HG02943 (cell line): ENCODE results near the gene PKLR.
A peak's percentile ranks its signal among the peaks of the same experiment; 100 is the strongest.
"Not testable (repeated sequence)": the region's sequence is repeated elsewhere in the genome, so short reads cannot be mapped to it uniquely, and the experiment has no call there.

Experiments used
- ATAC-seq: cut with Tn5 transposase; IDR thresholded peaks from one replicate; pipeline ENCODE4 v1.9.1; 2021; ENCODE audit warnings: mild to moderate bottlenecking, low read depth, moderate library complexity; ENCODE audit not compliant: unreplicated experiment

The PKLR gene

DNA sequence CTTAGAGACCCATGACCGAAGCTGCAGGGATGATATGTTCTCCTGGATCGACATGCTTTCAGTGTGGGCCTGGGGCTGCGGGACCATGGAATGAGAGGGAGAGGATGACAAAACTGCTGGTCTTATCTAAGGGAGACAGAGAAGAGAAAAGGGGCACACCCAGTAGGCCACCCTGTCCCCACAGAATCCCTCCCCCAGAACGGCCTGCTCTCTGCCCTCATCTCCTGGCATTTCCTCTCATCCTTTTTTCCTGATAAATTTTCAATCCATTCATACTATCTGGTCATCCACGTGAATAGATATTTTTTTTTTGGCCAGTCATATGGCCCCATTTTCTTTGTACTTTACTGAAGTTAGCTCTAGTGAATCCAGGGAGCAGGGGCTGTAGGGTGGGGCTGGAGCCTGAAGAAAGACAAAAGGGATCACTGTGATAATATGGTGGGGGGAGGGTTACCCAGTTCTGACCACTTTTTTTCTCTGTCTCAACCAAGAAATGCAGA, at the start of gene PKLR:
TSS of gene PKLR (minus strand) at position 97 of the 500 bp plus-strand sequence. CDS start at position 54, 43 bp downstream.
- no peak for ATAC-seq

DNA sequence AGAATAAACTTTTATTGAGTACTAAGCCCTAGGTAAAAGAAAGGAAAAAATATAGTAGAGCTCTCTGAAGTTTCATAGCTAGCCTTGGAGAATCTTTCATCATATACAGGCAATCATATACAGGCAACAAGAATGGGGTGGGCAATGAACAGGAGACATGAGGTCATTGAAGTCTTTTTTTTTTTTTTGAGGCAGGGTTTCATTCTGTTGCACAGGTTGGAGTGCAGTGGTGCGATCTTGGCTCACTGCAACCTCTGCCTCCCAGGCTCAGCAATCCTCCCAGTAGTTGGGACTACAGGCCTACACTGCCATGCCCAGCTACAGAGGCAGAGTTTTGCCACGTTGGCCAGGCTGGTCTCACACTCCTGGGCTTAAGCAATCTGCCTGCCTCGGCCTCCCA, 41.6 kb upstream of the PKLR start:
- no peak for ATAC-seq

DNA sequence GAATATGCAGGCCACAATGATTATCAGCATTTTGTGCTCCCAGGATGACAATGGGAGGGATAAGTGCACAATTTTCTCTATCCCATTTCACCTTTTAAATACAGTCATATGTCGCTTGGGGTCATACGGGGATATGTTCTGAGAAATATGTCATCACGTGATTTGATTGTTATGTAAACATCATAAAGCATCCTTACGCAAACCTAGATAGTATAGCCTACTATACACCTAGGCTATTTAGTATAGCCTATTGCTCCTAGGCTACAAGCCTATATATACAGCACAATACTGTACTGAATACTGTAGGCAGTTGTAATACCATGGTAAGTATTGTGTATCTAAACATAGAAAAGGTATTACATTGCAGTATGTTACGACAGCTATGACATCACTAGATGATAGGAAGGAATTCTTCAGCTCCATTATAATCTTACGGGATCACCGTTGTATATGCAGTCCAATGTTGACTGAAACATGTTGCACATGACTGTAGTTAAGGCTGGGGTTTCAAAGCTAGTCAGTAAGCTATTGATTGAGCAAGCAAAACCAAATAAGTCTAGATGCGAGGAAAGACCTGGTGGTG, 38.4 kb upstream of the PKLR start:
- no peak for ATAC-seq

DNA sequence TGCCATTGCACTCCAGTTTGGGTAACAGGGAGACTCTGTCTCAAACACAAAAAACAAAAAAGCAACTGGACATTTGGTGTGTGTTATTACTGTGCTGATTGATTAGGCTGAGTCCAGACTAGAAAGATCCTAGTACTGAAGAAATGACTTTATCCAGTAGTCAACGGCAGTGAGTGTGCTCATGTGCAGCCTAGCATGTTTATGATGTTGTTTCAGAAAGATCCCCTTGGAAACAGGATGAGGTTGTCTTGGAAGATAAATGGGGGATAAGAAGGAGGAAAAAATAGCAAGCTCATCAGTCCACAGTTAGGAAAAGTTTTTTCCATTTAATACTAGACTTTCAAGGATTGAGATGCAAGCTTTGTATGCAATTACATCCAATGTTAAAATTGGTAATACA, 33.7 kb upstream of the PKLR start:
- ATAC-seq: no peak

DNA sequence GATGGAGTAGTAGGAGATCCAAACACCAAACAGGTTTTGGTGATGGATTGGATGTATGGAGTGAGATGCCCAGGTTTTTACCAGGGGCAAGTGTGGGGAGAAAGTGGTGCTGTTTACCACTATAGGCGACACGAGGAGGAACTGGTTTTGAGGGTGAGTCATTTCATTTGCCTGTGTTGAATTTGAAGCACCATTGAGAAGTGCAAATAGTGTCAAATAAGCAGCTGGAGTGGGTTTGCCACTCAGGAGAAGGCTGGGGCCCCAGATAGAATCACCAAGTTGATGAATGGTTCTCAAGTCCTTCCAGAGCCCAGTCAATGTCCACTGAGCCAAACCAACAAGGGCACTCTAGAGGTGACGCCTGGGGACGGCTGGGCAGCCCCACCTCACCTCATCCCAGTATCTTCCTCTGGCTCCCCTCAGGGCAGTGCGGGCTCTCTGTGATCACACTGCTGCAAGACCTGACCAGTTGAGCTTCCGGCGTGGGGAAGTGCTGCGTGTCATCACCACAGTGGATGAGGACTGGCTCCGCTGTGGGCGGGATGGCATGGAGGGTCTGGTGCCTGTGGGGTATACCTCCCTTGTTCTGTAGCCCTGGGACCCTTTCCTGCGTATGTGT, 28.9 kb upstream of the PKLR start:
- no peak for ATAC-seq

DNA sequence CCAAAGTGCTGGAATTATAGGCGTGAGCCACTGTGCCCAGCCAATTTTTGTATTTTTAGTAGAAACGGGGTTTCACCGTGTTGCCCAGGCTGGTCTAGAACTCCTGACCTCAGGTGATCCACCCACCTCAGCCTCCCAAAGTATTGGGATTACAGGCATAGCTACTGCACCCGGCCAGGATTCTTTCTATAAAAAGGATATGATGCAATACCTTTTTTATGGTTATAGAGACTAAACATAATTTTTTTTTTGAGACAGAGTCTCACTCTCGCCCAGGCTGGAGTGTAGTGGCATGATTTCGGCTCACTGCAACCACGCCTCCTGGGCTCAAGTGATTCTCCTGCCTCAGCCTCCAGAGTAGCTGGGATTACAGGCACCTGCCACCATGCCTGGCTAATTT, 27.6 kb upstream of the PKLR start:
- not testable (repeated sequence) for ATAC-seq

DNA sequence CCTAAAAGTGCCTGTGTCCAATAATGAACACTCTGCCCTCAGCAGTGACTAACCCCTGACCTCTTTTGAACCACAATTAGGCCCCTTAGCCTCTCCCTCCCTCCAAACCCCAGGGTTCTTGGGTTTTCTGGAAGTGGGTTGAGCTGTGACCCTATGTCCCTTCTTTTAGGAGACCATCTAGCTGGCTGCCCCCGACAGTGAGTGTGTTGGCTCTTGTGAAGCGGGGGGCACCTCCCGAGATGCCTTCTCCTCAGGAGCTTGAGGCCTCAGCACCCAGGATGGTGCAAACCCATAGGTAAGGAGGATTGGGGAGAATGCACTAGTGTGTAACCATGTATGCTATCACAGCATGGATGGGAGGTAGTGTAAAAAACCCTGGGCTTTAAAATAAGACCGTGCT, 26.7 kb upstream of the PKLR start:
- ATAC-seq: no peak

DNA sequence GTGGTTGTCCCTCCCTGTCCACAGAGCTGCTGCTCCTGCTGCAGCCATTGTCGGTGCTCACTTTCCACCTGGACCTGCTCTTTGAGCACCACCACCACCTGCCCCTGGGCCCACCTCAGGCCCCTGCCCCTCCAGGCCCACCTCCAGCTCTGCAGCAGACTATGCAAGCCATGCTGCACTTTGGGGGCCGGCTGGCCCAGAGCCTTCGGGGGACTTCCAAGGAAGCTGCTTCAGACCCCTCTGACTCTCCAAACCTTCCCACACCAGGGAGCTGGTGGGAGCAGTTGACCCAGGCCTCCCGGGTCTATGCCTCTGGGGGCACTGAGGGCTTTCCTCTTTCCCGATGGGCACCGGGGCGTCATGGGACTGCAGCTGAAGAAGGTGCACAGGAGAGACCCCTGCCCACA, 25.4 kb upstream of the PKLR start:
- ATAC-seq: no peak

DNA sequence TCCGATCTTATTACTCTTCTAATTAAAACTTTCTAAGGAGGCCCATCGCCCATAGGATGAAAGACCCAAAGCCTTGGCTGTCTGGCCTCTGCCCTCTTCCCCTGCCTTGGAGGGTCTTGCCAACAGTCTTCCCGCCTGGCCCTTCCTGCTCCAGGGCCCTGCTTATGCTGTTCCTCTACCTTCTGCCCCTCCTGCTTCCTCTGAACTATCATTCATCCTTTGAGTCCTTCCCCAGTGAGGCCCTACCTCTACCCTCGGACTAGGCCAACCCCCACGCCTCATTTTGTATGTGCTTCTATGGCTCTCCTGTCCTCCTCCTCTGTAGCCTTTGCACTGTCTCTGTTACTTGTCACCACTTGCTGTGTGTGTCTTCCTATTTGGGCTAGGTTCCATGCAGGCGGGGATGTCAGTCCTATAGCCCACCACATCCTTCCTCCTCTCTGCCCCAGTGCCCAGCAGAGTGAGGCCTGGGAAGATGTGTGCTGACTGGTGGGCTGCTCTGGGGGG, 24.8 kb upstream of the PKLR start:
- no peak for ATAC-seq

DNA sequence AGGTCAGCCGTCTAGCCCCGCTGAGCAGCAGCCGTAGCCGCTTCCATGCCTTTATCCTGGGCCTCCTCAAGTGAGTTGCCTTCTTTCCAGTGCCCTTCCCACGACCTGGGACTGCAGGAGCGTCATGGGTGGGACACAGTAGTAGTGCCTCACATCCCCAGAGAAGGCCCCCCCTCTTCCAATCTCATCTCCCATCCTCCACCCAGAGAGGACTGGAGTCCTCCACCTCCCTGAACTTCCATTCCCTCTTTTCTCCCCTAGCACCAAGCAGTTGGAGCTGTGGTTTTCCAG, 24.3 kb upstream of the PKLR start:
- ATAC-seq: no peak

DNA sequence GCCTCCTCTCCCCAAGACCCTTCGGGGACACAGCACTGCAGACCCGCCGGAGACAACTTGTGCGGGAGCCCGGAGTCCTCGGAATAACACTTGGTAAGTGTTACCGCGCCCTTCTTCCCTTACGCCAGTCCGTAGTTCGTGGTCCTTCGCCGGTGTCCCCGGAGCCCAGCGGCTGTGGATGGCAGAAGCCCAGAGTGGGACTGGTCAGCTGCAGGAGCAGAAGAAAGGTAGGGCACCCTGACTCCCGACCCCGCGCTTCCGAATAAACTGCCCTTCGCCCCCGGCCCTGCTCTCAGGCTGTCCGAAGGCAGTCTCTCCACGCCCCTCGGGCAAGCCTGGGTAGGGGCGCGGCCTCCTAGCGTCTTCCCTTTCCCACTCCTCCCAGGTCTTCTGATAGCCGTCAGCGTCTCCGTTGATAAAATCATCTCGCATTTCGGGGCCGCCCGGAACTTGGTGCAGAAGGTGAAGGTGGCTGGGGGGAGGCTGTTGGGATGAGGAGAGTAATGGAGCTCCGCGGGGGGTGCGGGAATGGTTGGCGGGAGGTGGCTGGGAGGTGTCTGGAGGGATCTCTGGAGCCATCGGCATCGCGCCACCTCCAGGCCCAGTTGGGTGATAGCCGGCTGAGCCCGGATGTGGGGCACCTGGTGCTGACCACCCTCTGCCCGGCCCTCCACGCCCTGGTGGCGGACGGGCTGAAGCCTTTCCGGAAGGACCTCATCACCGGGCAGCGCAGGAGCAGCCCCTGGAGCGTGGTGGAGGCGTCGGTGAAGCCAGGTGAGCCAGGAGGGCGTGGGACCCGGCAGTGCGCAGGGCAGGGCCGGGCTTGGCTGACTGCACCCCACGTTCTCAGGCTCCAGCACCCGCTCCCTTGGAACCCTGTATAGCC, 23.7 kb upstream of the PKLR start:
- no peak for ATAC-seq

DNA sequence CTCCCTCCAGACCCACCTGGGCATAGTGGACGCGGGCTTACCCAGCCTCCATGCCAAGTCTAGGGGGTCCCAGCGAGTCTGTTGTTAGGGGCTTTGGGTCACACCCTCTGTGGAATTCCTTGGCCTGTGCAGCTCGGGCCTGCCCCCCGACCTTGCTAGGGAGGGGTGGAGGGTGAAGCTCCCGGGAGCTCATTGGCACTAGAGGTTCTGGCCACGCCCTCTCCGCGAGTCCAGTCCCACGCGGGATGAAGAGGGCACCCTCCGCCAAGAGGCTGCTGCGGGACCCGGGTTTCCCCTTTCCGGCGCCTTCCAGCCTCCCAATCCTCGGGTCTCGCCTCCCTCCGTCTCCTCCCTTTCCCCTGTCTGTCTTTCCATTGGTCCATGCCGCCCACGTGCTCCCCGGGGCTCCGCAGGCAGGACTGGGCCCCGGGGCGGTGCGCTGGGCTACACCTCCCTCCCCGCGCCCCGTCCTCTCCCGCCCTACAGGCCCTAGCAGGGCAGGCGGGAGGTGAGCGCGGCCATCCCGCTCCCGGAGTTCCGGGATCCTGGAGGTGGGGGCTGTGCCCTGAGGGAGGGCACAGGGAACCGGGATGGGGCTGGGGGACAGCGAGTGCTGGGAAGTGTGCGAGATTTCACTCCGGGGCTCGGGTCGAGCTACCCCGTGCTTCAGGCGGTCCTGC, 22.9 kb upstream of the PKLR start:
- ATAC-seq: peak; percentile 61

DNA sequence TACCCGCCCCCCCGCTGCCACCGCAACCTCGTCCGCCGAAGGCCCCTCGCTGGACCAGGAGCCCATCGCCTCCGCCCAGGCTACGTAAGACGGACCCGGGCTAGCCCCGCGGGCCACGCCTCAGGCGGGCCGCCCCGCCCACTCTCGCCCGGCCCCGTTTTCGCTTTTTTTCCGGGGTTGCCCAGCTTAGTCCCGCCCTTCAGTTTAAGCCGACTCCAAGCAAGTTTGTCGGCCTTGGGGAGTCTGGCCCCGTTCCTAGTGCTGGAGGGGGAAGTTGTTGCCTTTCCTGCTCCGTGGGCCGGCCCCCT, 22.4 kb upstream of the PKLR start:
- peak; percentile 43 for ATAC-seq

DNA sequence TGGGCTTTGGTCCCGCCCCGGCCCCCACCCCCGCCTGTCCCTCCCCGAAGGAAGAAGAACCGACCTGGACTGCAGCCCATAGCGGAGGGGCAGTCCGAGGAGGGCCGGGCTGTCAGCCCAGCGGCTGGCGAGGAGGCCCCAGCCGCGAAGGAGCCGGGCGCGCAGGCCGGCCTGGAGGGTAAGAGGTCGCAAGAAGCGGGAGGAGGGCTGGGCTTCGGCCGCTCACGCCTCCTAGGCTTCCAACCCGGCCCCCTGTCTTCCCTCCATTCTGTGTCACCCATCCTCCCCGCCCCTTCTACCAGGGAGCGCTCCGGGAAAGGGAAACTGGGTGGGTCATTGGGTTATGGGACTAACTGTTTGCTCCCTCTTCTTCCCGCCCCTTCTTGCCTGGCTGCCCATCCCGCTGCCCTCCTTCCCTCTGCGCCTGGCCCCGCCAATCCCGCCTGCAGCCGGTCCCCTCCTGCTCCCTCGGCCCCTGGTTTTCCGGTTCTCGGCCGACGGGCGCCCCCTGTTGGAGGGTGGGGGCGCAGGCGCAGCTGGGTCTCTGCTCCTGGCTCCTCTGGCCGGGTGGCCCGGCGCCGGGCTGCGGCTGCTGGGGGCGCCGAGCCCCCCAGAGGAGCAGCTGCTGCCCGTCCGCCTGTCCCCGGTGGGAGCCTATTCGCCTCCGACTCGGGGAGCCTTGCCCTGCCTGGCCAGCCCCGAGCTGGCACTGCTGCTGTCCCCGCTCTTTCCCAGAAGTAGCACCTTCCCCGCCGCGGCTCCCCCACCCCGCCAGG, 21.9 kb upstream of the PKLR start:
- no peak for ATAC-seq

DNA sequence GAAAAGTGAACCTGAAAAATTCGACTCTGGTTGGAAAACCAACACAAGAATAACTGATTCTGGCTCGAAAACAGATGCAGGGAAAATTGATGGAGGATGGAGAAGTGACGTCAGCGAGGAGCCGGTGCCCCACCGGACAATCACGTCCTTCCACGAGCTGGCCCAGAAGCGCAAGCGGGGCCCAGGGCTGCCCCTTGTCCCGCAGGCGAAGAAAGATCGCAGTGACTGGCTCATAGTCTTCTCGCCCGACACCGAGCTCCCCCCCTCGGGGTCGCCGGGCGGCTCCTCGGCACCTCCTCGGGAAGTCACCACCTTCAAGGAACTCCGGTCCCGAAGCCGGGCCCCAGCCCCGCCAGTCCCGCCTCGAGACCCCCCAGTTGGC, 21.3 kb upstream of the PKLR start:
- no peak for ATAC-seq

DNA sequence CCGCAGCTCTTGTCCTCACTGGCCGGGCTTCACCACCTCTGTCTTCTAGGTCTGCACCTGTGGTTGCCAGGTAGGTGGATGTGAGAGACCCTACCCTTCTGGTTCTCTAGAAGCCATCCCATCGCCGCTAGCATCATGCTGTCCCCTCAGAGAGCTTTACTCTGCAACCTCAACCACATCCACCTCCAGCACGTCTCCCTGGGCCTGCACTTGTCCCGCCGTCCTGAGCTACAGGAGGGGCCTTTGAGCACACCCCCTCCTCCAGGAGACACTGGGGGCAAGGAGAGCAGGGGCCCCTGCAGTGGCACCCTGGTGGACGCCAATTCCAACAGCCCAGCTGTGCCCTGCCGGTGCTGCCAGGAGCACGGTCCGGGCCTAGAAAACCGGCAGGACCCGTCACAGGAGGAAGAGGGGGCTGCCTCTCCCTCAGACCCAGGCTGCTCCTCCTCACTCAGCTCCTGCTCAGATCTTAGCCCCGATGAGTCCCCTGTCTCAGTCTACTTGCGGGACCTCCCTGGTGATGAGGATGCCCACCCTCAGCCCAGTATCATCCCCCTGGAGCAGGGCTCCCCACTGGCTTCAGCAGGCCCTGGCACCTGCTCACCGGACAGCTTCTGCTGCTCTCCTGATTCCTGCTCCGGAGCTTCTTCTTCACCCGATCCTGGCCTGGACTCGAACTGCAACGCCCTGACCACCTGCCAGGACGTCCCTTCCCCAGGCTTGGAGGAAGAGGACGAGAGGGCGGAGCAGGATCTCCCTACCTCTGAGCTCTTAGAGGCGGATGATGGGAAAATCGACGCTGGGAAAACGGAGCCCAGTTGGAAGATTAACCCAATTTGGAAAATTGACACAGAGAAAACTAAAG, 20.6 kb upstream of the PKLR start:
- no peak for ATAC-seq

DNA sequence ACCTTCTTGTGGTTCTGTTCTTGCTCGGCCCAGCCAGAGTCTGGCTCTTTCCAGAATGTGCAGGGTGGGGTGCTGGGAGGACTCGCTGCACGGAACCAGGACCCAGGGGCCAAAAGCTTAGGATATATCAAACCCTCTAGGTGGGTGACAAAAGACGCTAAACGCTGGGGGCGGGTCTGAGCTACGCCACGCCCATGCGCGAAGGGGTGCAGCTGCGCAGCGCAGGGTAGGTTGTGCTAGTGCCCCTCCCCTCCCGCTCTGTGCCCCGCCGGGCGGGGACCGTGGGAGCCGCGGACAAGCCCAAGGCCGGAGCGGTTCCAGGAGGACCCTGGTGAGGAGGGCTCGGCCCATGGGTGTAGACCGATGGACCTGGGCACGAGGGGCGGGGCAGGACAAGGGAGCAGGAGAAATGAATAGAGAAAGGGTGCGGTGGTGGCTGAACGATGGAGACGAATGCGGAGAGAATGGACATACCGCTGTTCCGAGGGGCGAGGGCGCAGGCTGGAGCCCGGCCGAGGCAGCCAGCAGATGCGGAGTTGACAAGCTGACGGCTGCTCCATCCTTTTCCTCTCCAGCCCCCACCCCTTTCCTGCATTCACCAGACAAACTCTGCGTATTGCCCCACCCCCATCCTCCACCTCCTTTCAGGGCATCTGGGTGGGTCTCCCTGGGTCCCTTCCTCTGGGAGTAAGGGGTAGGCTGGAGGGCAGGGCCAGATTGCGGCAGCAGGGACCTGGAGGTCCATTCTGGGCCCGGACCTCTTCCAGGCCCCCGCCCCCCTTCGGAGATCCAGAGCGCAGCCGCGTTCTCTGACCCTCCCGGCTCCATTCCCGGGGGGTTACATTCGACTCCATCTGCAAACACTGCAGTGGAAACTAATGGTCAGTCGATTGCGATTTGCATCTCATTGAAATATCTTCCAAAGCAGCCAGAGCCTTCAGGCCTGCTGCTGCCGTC, 19.7 kb upstream of the PKLR start, which contains the start of gene RUSC1:
TSS of gene RUSC1 (plus strand) at position 234 of the 957 bp plus-strand sequence. CDS start 880 bp downstream, outside the sequence.
- no peak for ATAC-seq

DNA sequence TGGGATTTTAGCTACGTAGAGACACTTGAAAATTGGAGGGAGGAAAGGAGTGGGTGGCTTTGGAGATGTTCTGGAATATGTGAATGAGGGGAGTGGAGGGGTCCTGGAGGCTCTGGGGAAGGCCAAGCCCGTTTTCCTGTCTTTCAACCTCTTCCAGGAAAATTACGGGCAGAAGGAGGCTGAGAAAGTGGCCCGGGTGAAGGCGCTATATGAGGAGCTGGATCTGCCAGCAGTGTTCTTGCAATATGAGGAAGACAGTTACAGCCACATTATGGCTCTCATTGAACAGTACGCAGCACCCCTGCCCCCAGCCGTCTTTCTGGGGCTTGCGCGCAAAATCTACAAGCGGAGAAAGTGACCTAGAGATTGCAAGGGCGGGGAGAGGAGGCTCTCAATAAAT, 19.0 kb upstream of the PKLR start:
- ATAC-seq: no peak
